Body of pancreas (tissue), 4 donors: ENCODE results near the gene ACTN4.

Experiments
- CTCF ChIP-seq, 7 experiments: fragments of 450-650 bp in 4 of 7; fragments of 200-600 bp in 3 of 7; sonication (generic) in 3 of 7; IDR thresholded peaks; one replicate each; pipeline ENCODE4 v1.5.1; 2016 to 2019; ENCODE audit warnings: antibody characterized with exemption in 7 of 7
- POLR2A ChIP-seq, 3 donors: fragments of 450-650 bp; IDR thresholded peaks; one replicate each; pipeline ENCODE4 v1.6.1; 2016; ENCODE audit warnings: antibody characterized with exemption in 3 of 3, mild to moderate bottlenecking in 2 of 3

GRCh38 chr19:38657633-38658222 lies 10.3 kb downstream of the ACTN4 start:
- TF ChIP-seq CTCF (IDR thresholded peaks at IDR 0.05) (no peak), POLR2A (IDR thresholded peaks at IDR 0.05) (no peak)
